Mucosa of descending colon (tissue), 3 donors: Measurements from ENCODE around the gene CPVL. TPM values are rescaled to one million over a fixed set of nuclear protein-coding genes. Genes with fewer than 3 reads are reported as not detected.

Experiments used
- ATAC-seq: fragments of 200-7000 bp; cut with Tn5 transposase; one replicate; pipeline ENCODE4 v1.9.1; 2020; ENCODE audit warnings: mild to moderate bottlenecking, moderate library complexity
- DNase-seq, 3 donors: peaks; one replicate each; pipeline ENCODE4 v3.0.0-alpha.2; 2020
- H3K36me3 ChIP-seq: fragments of 200-600 bp; one replicate; pipeline ENCODE4 v1.8.0; 2021; ENCODE audit warnings: low read depth, mild to moderate bottlenecking
- H3K4me1 ChIP-seq: fragments of 200-600 bp; one replicate; pipeline ENCODE4 v1.8.0; 2021; ENCODE audit warnings: low read depth, mild to moderate bottlenecking
- H3K4me3 ChIP-seq: fragments of 200-600 bp; one replicate; pipeline ENCODE4 v1.8.0; 2021; ENCODE audit warnings: mild to moderate bottlenecking
- H3K9me3 ChIP-seq: fragments of 200-600 bp; one replicate; pipeline ENCODE4 v1.8.0; 2021; ENCODE audit warnings: mild to moderate bottlenecking
- CTCF ChIP-seq: fragments of 200-600 bp; IDR thresholded peaks from one replicate; pipeline ENCODE4 v1.8.0; 2022; ENCODE audit warnings: antibody characterized with exemption, mild to moderate bottlenecking
- intact Hi-C, 2 donors: fragments of 100-400 bp; cut with DNase I in 1 of 2; cut with micrococcal nuclease in 1 of 2; formaldehyde crosslinking; loops; one replicate each; pipeline versions ENCODE4 v1.11.0 to v1.11.1; 2022; cut with DNase I, micrococcal nuclease
- total RNA-seq, 3 donors: library from RNA; stranded (reverse); fragmentation: NEBNext Ultra II Directional in 2 of 3; extraction: Animal tissue kit (Norgen Biotek cat#: 25700) in 2 of 3; gene quantifications; one replicate each; pipeline versions ENCODE4 v1.2.1 to v1.2.4, GENCODE V29; 2021 to 2023
- donor health status: DM: no; HTN: no; CAD: no; lungs with moderate emphysema.
- donor health status: DM: no; HTN: no; CAD: no.
- donor health status: DM: no; HTN: yes; CAD: no.

The CPVL gene
- total RNA-seq, 3 donors from 2014 or later = 8.1 to 20.0 (median 10.5) TPM

DNA sequence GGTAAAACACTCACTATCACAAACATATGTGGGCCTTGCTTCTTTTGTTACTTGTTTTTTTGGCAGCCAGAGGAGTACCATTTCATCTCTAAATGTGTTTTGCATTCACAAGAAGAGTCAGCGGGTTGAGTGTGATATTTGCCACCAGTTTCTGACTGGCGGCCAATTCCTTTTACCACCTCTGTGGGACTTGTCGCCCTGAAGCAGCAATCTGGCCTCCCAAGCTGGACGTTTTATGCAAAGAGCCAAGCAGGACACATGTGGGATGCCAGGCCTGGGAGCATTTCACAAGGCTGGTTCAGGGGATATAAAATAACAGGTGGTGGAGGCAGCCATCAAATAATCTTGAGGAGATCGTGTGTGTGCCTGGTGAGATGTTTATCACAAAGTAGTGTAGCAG lies 126.4 kb downstream of the CPVL start:
- DNase-seq (no peak), ATAC-seq (no peak)
- H3K4me3 ChIP-seq = no peak overlapping the region
- no peaks in the 10 kb centered on the region for H3K4me1 ChIP-seq
- TF ChIP-seq CTCF = no peak
- H3K36me3 ChIP-seq = no peaks in the 10 kb centered on the region
- H3K9me3 ChIP-seq = peaks cover 12% of the 10 kb centered on the region
- intact Hi-C loops = no loop called here

GRCh38 chr7:29019387-29019786 lies 127.0 kb downstream of the CPVL start:
- DNase-seq (no peak), ATAC-seq (no peak)
- no peaks in the 10 kb centered on the region for H3K36me3 ChIP-seq
- H3K9me3 ChIP-seq = peaks cover 7% of the 10 kb centered on the region
- no peak for TF ChIP-seq CTCF
- H3K4me3 ChIP-seq = no peak overlapping the region
- intact Hi-C loops = no loop called here
- no peaks in the 10 kb centered on the region for H3K4me1 ChIP-seq

DNA sequence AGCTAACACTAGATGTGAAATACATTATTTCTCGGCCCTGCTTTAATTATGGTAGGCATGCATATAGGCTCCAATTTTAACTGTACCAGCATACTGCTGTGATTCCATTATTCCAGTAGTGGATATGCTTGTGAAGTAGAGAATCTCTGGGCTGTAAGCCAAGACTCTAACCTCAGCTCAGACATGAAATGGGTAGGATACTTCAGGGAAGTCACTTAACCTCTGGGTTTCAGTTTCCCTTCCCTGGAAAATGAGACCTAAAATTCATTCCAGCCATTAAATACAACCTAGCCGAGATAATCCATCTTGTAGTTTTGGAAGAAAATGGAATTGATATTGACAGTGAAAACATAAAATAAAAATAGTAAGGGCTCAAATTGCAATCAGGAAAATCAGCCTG lies 128.6 kb downstream of the CPVL start:
- no peaks in the 10 kb centered on the region for H3K36me3 ChIP-seq
- no peaks in the 10 kb centered on the region for H3K4me1 ChIP-seq
- intact Hi-C loops = no loop called here
- H3K9me3 ChIP-seq = no peaks in the 10 kb centered on the region
- DNase-seq = no peak
- H3K4me3 ChIP-seq = no peak overlapping the region
- TF ChIP-seq CTCF = no peak
- ATAC-seq = no peak

GRCh38 chr7:29014725-29015124 lies 131.6 kb downstream of the CPVL start:
- Histone ChIP-seq H3K9me3 (no peaks in the 10 kb centered on the region), H3K36me3 (no peaks in the 10 kb centered on the region), H3K4me1 (no peaks in the 10 kb centered on the region), H3K4me3 (no peak overlapping the region)
- no peak for TF ChIP-seq CTCF
- no peak for DNase-seq
- ATAC-seq = no peak
- intact Hi-C loops = no loop called here

DNA sequence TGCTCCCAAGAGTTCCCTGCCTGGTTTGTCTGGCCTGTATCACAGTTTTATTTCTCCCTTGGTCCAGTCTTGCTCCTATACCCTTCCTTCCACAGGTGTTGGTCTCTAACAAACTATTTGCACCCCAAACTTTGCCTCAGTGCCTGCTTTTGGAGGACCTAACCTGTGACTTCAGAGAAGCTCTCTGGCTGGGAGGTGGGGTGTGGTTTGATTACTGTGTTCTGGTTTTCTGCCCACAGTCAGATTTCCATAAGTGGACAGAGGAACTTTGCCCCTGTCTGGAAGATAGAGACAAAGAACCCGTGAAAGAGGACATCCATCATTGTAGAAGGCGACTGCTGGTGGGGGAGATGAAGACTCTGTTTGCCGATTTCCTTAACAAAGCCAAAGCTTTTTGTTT lies 132.4 kb downstream of the CPVL start:
- Histone ChIP-seq H3K36me3 (no peaks in the 10 kb centered on the region), H3K9me3 (no peaks in the 10 kb centered on the region), H3K4me1 (no peaks in the 10 kb centered on the region), H3K4me3 (no peak overlapping the region)
- DNase-seq (no peak), ATAC-seq (no peak)
- TF ChIP-seq CTCF = no peak
- intact Hi-C loops = no loop called here

DNA sequence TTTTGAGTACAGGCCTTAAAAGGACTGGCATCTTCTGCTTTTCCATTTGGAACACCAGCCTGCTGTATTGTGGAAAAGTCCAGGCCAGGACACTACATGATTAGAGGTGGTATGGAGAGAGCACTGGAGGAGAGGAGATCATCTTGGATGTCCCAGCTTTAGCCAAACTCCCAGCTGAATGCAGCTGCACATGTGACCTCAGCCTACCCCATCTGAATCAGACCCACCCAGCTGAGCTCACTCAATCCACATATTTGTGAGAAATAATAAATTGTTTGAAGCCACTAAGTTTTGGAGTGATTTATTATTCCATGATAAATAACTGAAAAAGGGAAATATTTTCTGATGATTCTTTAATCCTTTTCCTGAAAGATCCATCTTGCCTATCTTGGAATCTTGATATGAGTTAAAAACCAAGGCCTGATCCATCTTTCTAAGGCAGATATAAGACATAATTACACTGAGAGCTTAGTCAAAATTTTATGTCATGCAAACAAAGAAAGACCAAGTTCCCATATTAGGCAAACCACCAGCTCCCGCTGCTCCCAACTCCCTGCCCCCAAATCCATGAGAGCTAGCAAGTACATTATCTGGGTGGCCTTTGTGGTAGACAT lies 133.1 kb downstream of the CPVL start:
- no peak overlapping the region for H3K4me3 ChIP-seq
- H3K36me3 ChIP-seq = no peaks in the 10 kb centered on the region
- no peak for TF ChIP-seq CTCF
- no peak for DNase-seq
- no peaks in the 10 kb centered on the region for H3K4me1 ChIP-seq
- intact Hi-C loops = no loop called here
- no peak for ATAC-seq
- H3K9me3 ChIP-seq = no peaks in the 10 kb centered on the region
